ENCODE data around the gene SLC37A3. TPM values are rescaled to one million over a fixed set of nuclear protein-coding genes. Genes with fewer than 3 reads are reported as not detected.

The SLC37A3 gene
- total RNA-seq, 4 donors from 2014 or later, result 39.5 to 69.9 (median 51.7) TPM

GRCh38 chr7:140304191-140304799, 94.0 kb downstream of the SLC37A3 start:
- Histone ChIP-seq H3K4me1 (peaks cover 0 to 3% (median 0%) of the 10 kb centered on the region in 4 donors), H3K27ac (no peak overlapping the region), H3K36me3 (no peaks in the 10 kb centered on the region), H3K9me3 (no peaks in the 10 kb centered on the region), H3K4me3 (no peak overlapping the region), H3K27me3 (no peaks in the 10 kb centered on the region)
- 85 to 89% methylated on average over 3 of the region's 3 CpGs for WGBS, 2 donors
- peak in 2 of 5 experiments; percentile 22 to 42 for TF ChIP-seq CTCF (IDR thresholded peaks at IDR 0.05)
- TF ChIP-seq POLR2A (IDR thresholded peaks at IDR 0.05), result no peak
- no peak for DNase-seq (ENCODE audit: low spot score in 2 of 2)

DNA sequence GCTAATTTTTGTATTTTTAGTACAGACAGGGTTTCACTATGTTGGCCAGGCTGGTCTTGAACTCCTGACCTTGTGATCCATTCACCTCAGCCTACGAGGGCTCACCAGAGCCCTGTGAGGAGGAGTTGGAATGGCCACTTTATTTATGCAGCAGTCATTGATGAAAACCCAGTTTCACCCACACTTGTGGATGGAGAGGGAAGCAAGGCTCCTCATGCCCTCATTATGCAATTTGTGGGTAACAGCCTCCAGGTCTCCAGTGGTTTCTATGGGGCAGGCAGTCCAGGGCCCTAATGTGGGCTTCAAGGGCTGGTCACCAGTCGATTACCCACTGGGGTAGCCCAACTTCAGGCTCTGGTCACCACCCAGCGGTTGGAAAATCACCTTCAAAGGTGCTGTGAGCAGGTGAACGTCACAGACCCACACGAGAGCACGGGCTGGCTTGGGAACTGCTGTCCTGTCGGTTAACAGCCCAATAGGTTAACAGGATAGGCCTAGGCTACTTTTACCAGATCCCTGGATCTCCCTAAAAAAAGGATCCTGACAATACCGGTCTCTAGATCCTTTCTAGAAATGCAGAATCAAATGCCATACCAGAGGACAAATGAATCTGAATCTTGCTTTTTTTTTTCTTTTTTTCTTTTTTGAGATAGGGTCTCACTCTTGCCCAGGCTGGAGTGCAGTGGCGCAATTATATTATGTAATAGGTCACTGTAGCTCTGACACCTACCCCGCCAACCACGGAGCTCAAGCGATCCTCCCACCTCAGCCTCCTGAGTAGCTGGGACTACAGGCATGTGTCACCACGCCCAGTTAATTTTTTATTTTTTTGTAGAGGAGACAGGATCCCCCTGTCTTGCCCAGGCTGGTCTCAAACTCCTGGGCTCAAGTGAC, 97.8 kb downstream of the SLC37A3 start:
- no peaks in the 10 kb centered on the region for H3K9me3 ChIP-seq

DNA sequence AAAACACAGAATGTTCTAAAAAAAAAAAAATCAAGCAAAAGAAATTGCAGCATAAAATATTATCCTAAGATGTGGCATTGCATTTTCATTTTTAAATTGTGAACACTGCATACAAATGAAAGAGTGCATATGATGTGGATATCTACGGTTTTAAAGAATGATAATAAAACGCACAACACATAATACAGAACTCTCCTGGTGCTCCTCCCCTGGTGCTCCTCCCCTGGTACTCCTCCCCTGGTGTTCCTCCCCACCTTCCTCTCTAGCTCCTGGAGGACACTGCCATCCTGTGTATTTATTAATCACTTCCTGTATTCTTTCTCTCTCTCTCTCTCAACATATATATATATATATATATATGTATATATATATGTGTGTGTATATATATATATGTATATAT, 100.1 kb downstream of the SLC37A3 start:
- WGBS, 2 donors, result 83 to 85% methylated on average over 2 of the region's 2 CpGs
- Histone ChIP-seq H3K9me3 (no peaks in the 10 kb centered on the region), H3K4me3 (no peak overlapping the region), H3K36me3 (no peaks in the 10 kb centered on the region), H3K27me3 (no peaks in the 10 kb centered on the region), H3K27ac (no peak overlapping the region), H3K4me1 (no peaks in the 10 kb centered on the region)
- no peak for DNase-seq (ENCODE audit: low spot score in 2 of 2)
- no peak for TF ChIP-seq POLR2A (IDR thresholded peaks at IDR 0.05)
- TF ChIP-seq CTCF (IDR thresholded peaks at IDR 0.05), result no peak
- TF ChIP-seq EP300 (IDR thresholded peaks at IDR 0.05), result no peak

More for the DNA sequence above, 97.8 kb downstream of the SLC37A3 start:
- Histone ChIP-seq H3K4me1 (peaks cover 0 to 3% (median 0%) of the 10 kb centered on the region in 4 donors), H3K27me3 (no peaks in the 10 kb centered on the region), H3K36me3 (no peaks in the 10 kb centered on the region), H3K27ac (no peak overlapping the region), H3K4me3 (no peak overlapping the region)
- TF ChIP-seq POLR2A (IDR thresholded peaks at IDR 0.05) (no peak), EP300 (IDR thresholded peaks at IDR 0.05) (no peak), CTCF (IDR thresholded peaks at IDR 0.05) (no peak)
- WGBS, 2 donors, result 83 to 84% methylated on average over 13 of the region's 13 CpGs
- no peak for DNase-seq (ENCODE audit: low spot score in 2 of 2)

- no peaks in the 10 kb centered on the region for H3K4me1 ChIP-seq
These were observed 101.1 kb downstream of the SLC37A3 start for GRCh38 chr7:140297192-140297591.

More at GRCh38 chr7:140297192-140297591, 101.1 kb downstream of the SLC37A3 start:
- DNase-seq (ENCODE audit: low spot score in 2 of 2), result no peak
- TF ChIP-seq CTCF (IDR thresholded peaks at IDR 0.05) (no peak), POLR2A (IDR thresholded peaks at IDR 0.05) (no peak)
- Histone ChIP-seq H3K4me3 (no peak overlapping the region), H3K27me3 (no peaks in the 10 kb centered on the region), H3K9me3 (no peaks in the 10 kb centered on the region), H3K36me3 (no peaks in the 10 kb centered on the region), H3K27ac (no peak overlapping the region)
- WGBS, 2 donors, result 96 to 98% methylated on average over 6 of the region's 6 CpGs
